HG03342 (cell line): Measurements from ENCODE around the gene KCNJ12.
"Not testable (repeated sequence)": the region's sequence is repeated elsewhere in the genome, so short reads cannot be mapped to it uniquely, and the experiment has no call there.

Experiments used
- ATAC-seq: cut with Tn5 transposase; IDR thresholded peaks from one replicate; pipeline ENCODE4 v1.9.1; 2021; ENCODE audit warnings: mild to moderate bottlenecking, moderate library complexity; ENCODE audit not compliant: unreplicated experiment

Gene KCNJ12

DNA sequence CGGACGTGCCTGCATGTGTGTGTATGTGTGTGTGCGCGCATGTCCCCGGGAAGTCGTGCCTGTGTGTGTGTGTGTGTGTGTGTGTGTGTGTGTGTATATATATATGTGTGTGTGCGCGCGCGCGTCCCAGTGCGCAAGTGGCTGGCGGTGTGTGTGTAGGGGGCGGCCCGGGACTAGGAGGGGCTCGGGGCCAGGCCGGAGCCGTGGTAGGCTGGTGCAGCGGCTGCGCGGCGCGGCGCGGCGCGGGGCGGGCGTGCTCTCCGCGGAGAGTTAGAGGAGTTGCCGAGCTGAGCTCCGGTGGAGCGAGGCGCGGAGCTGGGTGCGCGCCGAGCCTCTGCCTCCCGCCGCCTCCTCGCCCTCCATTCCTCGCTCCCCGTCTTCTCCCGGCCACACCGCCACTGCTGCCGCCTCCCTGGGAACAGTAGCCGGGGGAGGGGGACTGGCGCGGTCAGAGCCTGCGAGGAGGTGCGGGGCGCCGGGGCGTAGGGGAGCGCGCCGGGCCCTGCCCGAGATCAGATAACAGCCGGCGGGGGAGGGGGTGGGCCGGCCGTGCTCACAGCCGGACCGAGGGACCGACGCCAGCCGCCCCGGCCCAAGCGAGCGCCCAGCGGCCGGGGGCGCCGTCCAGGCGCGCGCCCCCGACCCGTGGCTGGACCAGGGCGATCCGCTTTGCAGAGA is at the start of gene KCNJ12:
Gene KCNJ12, plus strand, starts transcription at position 277 of the 678 bp plus-strand sequence. CDS start 38,986 bp downstream, outside the sequence.
- no peak for ATAC-seq

DNA sequence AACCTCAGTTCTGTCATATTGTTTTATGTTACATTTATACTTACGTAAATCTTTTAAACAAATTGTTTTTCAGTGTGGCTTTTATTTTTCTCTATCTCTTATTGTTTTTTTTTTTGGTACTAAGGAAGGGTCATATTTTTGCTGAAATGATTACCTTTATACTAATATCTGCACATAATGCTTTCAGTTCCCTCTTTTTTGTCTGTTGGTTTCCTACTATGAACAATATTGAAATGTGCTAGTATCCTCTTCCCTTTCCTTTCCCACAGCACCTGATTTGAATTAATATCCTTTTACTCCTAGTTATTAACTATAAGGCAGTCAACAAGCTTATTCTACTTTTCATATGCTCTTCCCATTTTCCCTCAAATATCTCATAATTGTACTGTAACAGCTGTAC is 48.2 kb upstream of the KCNJ12 start:
- peak; percentile 52 for ATAC-seq

DNA sequence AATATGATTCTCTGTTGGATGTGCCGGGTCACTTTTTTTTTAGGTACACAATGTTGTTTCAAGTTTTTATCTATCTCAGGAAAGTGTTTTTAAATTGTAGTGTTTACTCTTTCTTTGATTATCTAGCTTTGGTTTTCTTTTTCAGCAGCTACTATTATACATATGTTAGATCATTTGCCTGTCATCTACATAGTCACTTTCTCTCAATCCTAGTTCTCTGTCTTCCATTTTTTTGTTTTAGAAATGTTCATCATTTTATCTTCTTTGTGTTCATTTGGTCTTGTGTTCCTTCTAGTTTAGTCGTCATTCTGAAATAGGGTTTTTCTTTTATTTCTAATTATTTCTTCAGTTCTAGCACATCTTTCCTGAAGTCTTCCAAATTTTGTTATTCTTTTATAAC is 47.4 kb upstream of the KCNJ12 start:
- ATAC-seq = not testable (repeated sequence)

DNA sequence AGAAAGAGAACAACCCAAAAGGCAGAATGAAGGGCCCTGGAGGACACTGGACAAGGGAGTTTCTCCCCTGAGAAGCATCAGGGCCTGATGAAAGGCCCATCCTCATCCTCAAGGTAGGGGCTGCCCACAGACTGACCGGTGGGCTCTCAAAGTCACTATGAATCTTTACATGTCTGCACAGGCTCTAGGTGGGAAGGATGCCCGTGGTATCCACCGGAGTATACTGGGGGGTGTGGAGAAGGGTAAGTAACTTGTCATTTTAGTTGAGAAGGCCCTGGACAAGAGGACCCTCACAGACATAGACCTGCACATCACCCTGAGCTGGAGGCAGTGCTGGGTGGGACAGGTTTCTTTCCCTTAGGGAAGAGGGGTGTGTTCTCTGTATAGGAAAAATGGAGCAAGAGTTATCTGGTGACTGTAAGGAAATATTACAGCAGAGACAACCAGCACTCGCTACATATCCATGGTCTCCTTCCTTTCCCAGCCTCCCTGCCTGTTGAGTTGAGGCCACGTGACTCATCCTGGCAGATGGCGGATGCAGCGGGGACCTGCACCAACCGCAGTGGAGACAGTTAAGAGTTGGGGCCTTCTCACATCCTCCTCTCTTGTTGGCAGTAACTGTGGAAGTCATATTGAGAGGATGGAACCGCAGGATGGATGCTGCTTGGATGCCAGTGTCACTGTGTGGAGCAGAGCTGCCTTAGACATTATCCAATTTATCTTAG is 45.6 kb upstream of the KCNJ12 start:
- ATAC-seq = no peak

DNA sequence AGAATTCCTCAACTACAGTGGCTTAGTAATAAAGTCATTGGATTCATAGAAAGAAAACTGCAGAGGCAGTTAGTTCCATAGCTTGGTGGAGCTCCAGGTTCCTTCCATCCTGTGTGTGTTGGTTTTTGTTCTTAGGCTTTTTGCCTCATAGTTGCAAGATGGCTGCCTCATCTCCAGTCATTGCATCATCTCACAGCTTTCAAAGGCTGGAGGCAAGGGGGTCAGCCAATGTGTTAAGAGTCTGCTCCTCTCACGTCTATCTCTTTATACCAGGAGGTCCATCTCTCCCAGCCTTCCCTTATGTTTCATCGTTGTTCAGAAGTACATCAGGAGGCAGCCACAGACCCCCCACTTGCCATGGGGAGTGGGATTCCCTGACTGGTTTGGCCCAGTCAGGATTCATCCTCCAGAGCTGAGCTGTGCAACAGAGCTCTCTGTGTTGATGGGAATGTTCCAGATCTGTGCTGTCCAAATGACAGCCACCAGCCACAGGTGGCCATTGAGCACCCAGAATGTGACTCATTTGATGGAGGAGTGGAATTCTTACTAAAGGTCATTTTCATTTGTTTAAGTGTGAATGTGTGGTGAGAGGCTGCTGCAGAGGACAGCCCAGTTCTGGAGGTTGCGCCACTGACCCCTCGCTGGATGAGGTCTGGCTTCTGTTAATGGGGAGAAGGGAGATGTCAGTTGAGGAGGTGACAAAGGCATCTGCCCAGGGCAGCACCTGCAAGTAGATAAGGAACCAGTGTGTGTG is 39.4 kb upstream of the KCNJ12 start:
- not testable (repeated sequence) for ATAC-seq

DNA sequence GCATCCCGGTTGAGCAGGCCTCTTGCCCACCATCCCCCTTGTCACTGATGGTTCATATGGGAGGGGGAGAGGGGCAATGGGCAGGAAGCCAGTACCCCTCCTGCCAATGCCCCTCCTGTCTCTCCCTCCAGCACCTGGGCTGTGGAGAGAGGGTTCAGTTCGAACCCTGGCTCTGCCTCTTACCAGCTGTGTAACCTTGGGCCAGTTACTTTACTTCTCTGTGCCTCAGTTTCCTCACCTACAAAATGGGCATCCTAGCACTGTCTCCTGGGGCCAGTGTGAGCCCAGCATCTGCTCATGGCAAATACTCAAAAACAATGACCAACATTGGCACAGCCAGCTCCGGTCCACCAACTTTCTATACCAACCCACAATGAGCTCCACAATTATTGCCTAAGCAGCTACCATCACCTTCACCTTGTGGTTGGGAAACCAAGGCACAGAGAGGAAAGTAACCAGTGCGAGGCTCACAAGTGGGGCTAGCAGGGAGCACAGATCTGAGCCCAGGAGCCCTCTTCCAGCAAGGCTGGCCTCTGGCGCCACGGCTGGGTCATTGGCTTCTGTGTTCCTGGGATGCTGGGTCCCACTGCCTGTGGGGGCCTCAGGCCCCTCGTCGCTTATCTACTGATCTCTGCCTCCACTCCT is 38.1 kb upstream of the KCNJ12 start:
- ATAC-seq = not testable (repeated sequence)

DNA sequence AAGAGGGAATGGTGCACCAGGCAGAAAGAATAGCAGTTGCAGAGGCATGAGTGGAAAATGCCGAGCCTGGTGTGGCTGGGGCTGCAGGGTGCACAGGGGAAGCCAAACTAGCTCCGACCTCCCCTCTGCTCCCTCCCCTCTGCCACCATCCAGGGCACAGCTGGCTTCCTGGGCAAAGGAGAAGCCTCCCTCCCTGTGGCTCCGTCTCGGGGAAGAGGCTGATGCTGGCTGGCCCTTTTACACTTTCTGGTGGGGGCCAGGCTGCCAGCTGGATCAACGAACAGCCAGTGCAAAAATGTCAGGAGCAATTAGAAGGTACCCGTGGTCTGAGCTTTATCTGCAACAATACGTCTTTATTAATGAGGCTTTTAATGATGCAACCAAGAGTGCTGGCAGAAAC is 37.1 kb upstream of the KCNJ12 start:
- no peak for ATAC-seq

DNA sequence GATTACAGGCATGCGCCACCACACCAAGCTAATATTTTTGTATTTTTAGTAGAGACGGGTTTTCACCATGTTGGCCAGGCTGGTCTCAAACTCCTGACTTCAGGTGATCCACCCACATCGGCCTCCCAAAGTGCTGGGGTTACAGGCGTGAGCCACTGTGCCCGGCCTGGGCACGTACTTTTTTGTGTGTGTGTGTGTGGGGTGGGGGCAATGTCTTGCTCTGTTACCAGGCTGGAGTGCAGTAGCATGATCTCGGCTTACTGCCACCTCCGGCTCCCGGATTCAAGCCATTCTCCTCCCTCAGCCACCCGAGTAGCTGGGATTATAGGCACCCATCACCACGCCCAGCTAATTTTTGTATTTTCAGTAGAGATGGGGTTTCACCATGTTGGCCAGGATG is 36.6 kb upstream of the KCNJ12 start:
- not testable (repeated sequence) for ATAC-seq

DNA sequence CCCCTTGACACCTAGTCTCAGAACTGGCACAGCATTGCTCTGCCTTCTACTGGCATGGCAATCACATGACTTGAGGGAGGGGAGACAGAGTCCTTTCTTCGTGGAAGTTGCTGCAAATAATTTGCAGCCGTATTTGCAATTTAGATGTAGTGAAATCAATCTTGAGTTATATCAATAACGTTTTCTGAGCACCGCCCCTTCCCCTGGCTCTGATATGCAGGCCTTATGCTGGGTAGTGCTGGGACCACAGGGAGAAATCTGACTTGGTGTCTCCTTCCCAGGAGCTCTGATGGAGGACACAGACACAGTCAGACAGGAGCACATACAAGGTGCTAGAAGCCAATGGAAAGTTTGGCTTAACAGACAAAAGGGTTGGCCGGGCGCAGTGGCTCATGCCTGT is 35.8 kb upstream of the KCNJ12 start:
- ATAC-seq = not testable (repeated sequence)

DNA sequence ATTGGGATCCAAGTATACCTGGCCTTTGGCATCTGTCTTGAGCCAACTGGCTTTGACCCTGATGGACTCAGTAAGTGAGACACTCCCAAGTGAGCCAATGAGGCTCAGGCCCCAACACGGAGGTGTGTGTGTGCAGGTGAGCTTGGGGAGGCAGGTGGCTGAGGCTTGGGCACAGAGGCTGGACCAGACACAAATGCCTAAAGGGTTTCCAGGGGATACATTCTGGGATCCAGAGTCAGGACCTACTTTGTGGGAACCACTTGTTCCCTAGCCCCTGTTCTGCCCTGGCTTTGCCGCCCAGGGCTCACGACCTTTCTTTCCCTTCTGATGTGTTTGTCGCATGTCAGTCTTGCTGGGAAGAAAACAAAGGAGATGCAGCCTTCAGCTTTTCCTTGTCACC is 34.9 kb upstream of the KCNJ12 start:
- not testable (repeated sequence) for ATAC-seq

DNA sequence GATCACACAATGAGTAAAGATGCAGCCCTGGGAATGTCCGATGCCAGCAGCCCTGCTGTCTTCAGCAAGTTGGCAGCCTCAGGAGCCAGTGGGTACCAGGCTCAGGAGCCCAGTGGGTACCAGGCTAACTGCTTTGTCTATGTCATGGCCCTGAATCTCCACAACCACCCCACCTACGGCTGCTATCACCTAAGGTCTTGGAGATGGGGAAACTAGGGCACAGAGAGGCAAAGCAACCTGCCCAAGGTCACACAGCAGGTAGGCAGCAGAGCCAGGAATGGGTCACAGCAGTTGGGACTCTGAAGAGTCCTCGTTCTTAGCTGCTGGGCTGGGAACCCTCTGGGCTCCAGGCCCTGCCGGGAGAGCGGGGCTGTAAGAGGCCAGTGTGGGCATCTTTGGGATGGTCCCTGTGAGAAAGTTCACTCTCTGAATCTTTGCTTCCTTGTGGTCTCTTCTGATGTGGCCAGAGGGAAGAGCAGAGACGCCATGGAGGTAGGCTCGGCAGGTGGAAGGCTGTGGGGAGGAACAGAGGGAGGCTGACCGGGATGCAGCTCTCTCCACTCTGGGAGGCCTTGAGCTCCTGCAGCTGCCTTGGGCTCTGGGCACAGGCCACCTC is 34.1 kb upstream of the KCNJ12 start:
- ATAC-seq = not testable (repeated sequence)

DNA sequence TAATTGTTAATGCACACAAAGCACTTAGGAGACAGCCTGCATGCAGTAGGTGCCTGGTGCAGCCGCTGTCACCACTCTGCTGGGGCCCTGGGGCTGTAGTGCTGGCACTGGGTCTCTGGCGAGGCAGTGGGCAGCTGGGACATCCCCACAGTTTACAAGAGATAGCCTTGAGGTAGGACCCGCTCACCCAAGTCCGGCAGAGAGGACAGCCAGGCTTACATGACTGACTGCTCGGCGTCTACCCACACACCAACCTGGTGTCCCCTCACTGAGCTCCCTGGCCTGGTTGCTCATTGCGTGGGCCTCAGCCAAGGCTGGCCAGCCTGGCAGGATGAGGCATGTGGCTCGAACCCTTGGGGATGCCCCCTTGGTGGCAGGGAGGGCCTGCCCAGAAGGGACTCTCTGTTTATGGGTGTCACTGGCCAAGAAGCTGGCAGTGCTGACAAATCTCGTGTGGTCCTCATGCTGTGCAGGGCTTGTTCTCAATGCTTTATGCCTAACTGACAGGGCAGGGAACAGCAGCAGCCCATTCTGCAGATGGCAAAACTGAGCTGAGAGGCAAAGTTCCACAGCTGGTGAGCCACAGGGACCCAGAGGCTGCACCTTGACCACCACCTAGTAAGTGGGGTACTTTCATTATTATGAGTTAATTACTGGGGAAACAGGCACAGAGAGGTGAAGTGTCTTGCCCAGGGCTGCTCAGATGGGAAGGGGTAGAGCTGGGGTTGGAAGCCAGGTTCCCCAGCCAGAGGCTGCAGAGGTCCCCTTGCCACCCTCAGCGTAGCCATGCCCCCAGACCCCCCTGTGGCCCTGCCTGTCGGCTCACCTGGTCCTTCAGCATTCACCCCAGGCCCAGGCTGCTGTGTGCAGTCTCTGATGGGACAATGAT is 32.9 kb upstream of the KCNJ12 start:
- not testable (repeated sequence) for ATAC-seq

DNA sequence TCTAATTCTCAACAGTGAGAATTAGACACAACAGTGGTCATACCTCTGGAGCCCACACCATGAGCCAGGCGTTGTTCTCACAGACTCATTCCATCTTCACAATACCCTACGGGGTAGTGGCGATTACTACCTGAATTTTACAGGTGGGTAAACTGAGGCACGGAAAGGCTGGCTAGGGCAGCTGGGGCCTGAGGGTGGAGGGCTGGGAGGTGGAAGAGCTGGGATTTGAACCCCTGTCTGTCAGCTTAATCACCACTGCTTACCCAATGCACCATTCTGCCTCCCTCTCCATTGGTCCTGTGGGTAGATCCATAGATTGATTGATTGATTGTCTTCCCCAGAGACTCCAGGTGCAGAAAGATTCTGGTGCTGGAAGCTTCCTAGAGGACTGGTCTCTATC is 31.4 kb upstream of the KCNJ12 start:
- ATAC-seq = not testable (repeated sequence)

DNA sequence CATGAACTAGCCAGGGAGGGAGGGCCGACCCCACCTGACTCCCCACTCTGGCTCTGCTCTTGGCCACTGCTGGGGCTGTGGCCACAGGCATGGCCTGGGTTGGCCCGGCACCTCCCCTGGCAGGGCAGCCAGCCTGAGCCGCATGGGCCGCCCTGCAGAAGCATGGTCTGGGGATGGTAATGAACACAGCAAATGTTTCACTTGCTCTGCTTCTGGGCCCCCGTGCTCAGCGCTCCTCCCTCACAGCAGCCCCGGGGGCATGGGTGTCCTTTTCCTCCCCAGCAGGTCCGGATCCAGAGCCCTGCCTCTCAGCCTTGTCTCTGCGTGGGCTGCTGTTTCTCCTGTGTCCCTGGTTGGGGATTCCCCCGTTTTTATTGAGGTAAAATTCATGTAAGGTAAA is 30.9 kb upstream of the KCNJ12 start:
- ATAC-seq = no peak

DNA sequence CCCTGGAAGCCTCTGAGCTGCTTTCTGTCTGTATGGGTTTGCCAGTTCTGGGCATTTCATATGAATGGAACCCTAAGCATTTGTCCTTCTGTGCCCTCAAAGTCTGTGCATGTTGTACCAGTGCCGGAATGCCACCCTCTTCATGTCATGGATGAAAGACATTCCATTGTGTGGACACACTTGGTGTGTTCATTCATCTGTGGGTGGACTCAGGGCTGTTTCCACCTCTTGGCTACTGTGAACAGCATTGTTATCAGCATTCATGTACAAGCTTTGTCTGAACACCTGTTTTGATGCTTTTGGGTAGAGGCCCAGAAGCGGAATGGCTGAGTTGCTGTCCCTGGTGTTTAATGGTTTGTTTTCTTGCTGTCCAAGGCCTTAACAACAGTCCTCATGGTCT is 30.1 kb upstream of the KCNJ12 start:
- ATAC-seq = not testable (repeated sequence)

DNA sequence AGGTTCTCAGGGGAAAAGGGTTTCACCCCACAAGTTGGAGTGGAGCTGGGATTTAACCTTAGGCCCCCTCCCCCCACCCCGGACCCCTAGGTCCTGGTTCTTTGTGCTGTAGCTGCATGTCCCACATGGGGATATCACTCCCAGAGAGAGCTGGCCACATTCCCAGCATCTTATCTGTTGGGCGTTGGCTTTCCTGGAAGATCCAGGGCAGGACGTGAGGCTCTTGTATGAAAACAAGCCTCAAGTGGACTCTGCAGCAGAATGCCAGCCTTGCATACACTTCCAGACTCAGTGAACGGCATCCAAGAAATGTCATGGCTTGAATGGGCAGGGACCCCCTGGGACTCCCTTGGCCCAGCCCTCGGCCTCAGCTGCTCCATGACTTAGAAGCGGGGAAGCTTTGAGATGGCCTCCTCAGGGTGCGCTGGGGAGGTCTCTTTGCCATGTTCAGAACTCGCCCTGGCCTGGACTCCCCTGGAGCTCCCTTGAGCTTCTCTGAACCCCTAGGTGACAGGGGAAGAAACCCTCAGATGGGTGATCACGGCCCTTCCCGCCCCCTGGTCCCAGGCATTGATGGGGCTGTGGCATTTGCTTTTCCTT is 29.4 kb upstream of the KCNJ12 start:
- ATAC-seq = not testable (repeated sequence)

DNA sequence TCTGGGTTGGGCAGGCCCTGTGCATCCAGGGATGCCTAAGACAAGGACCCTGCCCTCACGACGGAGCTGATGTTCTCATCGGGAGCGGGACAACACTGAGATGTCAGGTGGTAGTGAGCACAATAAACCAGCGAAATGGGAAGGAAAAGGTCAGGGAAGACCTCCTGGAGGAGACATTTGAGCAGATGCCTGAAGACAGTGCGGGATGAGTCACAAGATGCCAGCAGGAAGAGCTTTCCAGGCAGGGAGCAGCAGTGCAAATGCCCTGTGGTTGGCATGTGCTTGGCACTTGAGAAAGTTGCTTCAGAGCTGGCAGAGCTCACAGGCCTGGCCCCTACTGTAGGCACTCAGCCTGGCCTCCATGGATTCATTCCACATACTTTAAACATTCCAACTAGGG is 28.5 kb upstream of the KCNJ12 start:
- not testable (repeated sequence) for ATAC-seq

DNA sequence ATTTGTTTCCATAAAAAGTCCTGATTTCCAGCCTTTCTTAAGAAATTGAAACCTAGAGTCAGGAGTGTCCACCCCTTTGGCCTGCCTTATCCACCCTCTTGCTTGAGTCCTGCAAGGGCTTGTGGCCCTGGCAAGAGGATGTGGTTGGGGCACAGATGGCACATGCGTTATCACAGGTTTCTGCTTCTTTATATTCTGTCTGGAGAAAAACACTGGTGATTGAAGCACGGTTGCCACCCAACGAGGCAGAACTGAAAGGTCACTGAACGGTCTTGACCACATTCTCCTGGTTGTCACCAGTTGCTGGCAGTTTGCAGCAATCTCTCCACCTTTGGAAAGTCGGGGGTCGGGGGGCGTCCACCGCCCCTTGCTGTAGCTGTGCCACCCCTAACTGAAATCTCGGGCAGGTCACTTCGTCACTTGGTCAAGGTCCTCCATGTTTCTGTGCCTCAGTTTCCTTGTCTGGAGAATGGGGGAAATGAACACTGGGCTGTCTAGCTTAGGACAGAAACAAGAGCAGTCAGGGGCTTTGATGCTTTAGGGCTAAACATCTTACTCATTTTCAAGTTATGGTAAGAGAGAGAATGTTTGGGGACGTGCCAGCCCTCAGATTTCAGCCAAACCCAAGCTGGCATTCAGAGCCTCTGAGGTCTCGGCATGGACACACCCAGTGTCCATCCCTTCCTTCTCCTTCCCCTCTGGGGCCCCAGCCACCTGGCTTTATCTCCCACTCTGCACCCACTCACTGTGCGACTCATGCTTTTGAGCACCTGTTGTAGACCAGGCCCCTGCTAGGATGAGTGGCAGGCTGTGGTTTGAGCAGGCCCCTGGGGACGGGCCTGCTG is 27.9 kb upstream of the KCNJ12 start:
- ATAC-seq = not testable (repeated sequence)

DNA sequence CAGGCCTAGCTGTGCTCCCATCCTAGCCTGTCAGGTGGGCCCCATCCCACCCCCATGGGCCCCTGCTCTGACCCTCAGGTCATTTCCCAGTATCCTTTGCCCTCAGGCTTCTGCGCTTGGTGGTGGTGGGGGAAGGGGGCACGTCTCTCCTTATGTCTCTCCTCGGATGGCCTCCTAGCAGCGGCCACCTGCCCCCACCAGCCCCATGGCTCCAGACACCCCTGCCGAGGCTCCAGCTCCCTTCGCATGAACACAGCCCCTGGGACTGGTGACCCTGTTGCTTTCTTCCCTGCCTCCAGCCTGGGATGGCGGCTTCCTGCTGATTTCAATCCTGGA is 27.3 kb upstream of the KCNJ12 start:
- ATAC-seq = not testable (repeated sequence)
